ENCODE data around the gene JAG1. TPM values are rescaled to one million over a fixed set of nuclear protein-coding genes. Genes with fewer than 3 reads are reported as not detected.

Gene JAG1
- total RNA-seq, 1 donor from 2014 or later = 278 TPM

DNA sequence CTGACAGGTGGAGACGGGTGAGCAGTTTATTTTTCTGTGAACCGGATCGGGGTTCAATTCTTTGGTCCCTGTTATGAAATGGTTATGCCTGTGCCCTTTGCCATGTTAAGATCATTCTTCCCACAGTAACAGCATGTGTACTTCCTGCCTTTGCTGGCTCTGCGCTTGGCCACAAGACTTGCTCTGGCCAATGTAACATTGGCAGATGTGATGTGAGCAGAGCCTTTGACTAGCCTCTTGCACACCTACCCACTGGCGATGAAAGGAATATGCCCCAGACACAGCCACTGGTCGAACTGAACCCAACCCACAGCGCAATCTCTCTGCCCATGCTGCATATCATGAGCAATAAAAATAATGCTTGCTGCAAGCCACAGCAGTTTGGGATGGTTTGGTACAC is 31.9 kb downstream of the JAG1 start:
- H3K36me3 Mint-ChIP-seq (ENCODE audit: low read depth, unreplicated experiment) = peaks cover 42% of the 10 kb centered on the region
- H3K27ac Mint-ChIP-seq (ENCODE audit: unreplicated experiment) = no peak overlapping the region
- H3K4me1 ChIP-seq (ENCODE audit: insufficient read depth, low read length) = peaks cover 30% of the 10 kb centered on the region
- no peak overlapping the region for H3K4me3 ChIP-seq (ENCODE audit: insufficient read depth, low read depth, low read length)
- no peaks in the 10 kb centered on the region for H3K27me3 ChIP-seq (ENCODE audit: insufficient read depth, low read length)
- peaks cover 76% of the 10 kb centered on the region for H3K36me3 ChIP-seq (ENCODE audit: insufficient read depth, low read length)
- no peak overlapping the region for H3K4me3 Mint-ChIP-seq (ENCODE audit: unreplicated experiment)
- no peak for FAIRE-seq
- DNase-seq (ENCODE audit: low read depth) = no peak
- no peaks in the 10 kb centered on the region for H3K27me3 Mint-ChIP-seq (ENCODE audit: low read depth, unreplicated experiment)
- H4K20me1 ChIP-seq (ENCODE audit: insufficient read depth, low read length) = peaks cover 42% of the 10 kb centered on the region
- TF ChIP-seq, protein P1, sequence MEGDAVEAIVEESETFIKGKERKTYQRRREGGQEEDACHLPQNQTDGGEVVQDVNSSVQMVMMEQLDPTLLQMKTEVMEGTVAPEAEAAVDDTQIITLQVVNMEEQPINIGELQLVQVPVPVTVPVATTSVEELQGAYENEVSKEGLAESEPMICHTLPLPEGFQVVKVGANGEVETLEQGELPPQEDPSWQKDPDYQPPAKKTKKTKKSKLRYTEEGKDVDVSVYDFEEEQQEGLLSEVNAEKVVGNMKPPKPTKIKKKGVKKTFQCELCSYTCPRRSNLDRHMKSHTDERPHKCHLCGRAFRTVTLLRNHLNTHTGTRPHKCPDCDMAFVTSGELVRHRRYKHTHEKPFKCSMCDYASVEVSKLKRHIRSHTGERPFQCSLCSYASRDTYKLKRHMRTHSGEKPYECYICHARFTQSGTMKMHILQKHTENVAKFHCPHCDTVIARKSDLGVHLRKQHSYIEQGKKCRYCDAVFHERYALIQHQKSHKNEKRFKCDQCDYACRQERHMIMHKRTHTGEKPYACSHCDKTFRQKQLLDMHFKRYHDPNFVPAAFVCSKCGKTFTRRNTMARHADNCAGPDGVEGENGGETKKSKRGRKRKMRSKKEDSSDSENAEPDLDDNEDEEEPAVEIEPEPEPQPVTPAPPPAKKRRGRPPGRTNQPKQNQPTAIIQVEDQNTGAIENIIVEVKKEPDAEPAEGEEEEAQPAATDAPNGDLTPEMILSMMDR (IDR thresholded peaks at IDR 0.05; ENCODE audit: insufficient read depth, low read depth, low read length) = no peak
- no peak for TF ChIP-seq EZH2 (IDR thresholded peaks at IDR 0.05; ENCODE audit: insufficient read depth, low read length)
- H3K9me3 Mint-ChIP-seq (ENCODE audit: unreplicated experiment) = no peaks in the 10 kb centered on the region
- H3K79me2 ChIP-seq (ENCODE audit: insufficient read depth, low read length) = peaks cover 9% of the 10 kb centered on the region
- peaks cover 50% of the 10 kb centered on the region for H3K4me1 Mint-ChIP-seq (ENCODE audit: low read depth, unreplicated experiment)
- no peak overlapping the region for H3K27ac ChIP-seq (ENCODE audit: low read depth, low read length)
- H3K4me2 ChIP-seq (ENCODE audit: low read length) = no peak overlapping the region
- no peak overlapping the region for H2AFZ ChIP-seq (ENCODE audit: low read depth, low read length)
- H3K9me3 ChIP-seq (ENCODE audit: insufficient read depth, low read depth, low read length) = no peaks in the 10 kb centered on the region
- no peak overlapping the region for H3K9ac ChIP-seq (ENCODE audit: low read length)

DNA sequence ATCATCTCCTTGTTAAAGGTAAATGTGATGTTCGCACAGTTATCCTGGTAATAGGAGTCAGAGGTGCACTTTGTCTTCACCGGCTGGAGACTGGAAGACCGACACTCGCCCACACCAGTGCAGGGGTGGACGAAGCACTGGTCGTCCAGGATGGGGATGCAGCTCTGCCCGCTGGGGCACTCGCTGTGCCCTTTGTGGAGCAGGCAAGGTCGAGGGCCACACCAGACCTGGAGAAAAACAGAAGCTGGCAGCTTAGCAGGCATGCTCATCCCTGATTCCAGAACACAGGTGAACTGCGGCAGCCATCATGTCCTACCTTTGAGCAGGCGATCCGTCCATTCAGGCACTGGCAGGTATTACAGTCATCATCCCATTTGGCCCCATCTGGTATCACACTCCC is 32.3 kb downstream of the JAG1 start:
- TF ChIP-seq, protein P1 (IDR thresholded peaks at IDR 0.05; ENCODE audit: insufficient read depth, low read depth, low read length) = no peak
- TF ChIP-seq EZH2 (IDR thresholded peaks at IDR 0.05; ENCODE audit: insufficient read depth, low read length) = no peak
- Histone ChIP-seq H3K27ac (ENCODE audit: low read depth, low read length) (no peak overlapping the region), H3K4me2 (ENCODE audit: low read length) (no peak overlapping the region), H3K9ac (ENCODE audit: low read length) (no peak overlapping the region), H3K4me1 (ENCODE audit: insufficient read depth, low read length) (peaks cover 35% of the 10 kb centered on the region), H4K20me1 (ENCODE audit: insufficient read depth, low read length) (peaks cover 44% of the 10 kb centered on the region), H3K9me3 (ENCODE audit: insufficient read depth, low read depth, low read length) (no peaks in the 10 kb centered on the region), H2AFZ (ENCODE audit: low read depth, low read length) (no peak overlapping the region), H3K27me3 (ENCODE audit: insufficient read depth, low read length) (no peaks in the 10 kb centered on the region), H3K4me3 (ENCODE audit: insufficient read depth, low read depth, low read length) (no peak overlapping the region), H3K79me2 (ENCODE audit: insufficient read depth, low read length) (peaks cover 8% of the 10 kb centered on the region), H3K36me3 (ENCODE audit: insufficient read depth, low read length) (peaks cover 73% of the 10 kb centered on the region)
- FAIRE-seq = no peak
- Mint-ChIP-seq H3K4me1 (ENCODE audit: low read depth, unreplicated experiment) (peaks cover 53% of the 10 kb centered on the region), H3K9me3 (ENCODE audit: unreplicated experiment) (no peaks in the 10 kb centered on the region), H3K27ac (ENCODE audit: unreplicated experiment) (no peak overlapping the region), H3K4me3 (ENCODE audit: unreplicated experiment) (peak overlapping the region; percentile 13), H3K36me3 (ENCODE audit: low read depth, unreplicated experiment) (peaks cover 44% of the 10 kb centered on the region), H3K27me3 (ENCODE audit: low read depth, unreplicated experiment) (no peaks in the 10 kb centered on the region)
- DNase-seq (ENCODE audit: low read depth) = no peak

DNA sequence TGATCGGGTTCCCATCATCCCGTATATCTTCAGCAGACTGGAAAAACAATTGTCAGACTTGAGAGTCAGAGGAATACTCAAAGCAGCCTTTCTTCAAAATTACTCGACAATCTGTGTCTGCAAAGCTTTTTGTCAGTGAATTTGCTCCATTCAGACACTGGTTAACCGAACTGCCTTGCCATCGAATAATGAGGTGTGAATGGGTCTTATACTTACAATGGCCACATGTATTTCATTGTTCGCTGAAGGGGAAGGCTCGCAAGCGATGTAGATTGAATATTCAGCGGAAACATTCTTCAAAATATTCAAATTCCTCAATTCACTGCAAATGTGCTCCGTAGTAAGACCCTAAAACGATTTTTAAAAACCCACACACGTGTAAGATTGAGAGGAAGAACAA is 32.9 kb downstream of the JAG1 start:
- H3K36me3 ChIP-seq (ENCODE audit: insufficient read depth, low read length) = peaks cover 68% of the 10 kb centered on the region
- no peak overlapping the region for H3K27ac Mint-ChIP-seq (ENCODE audit: unreplicated experiment)
- no peak overlapping the region for H3K4me3 Mint-ChIP-seq (ENCODE audit: unreplicated experiment)
- no peak overlapping the region for H3K4me2 ChIP-seq (ENCODE audit: low read length)
- FAIRE-seq = no peak
- H3K79me2 ChIP-seq (ENCODE audit: insufficient read depth, low read length) = peaks cover 8% of the 10 kb centered on the region
- no peak for DNase-seq (ENCODE audit: low read depth)
- no peak overlapping the region for H3K4me3 ChIP-seq (ENCODE audit: insufficient read depth, low read depth, low read length)
- TF ChIP-seq EZH2 (IDR thresholded peaks at IDR 0.05; ENCODE audit: insufficient read depth, low read length) = no peak
- TF ChIP-seq, protein P1 (IDR thresholded peaks at IDR 0.05; ENCODE audit: insufficient read depth, low read depth, low read length) = no peak
- H3K27ac ChIP-seq (ENCODE audit: low read depth, low read length) = no peak overlapping the region
- peaks cover 54% of the 10 kb centered on the region for H3K4me1 Mint-ChIP-seq (ENCODE audit: low read depth, unreplicated experiment)
- H3K9me3 Mint-ChIP-seq (ENCODE audit: unreplicated experiment) = no peaks in the 10 kb centered on the region
- H2AFZ ChIP-seq (ENCODE audit: low read depth, low read length) = no peak overlapping the region
- no peaks in the 10 kb centered on the region for H3K9me3 ChIP-seq (ENCODE audit: insufficient read depth, low read depth, low read length)
- peaks cover 44% of the 10 kb centered on the region for H3K36me3 Mint-ChIP-seq (ENCODE audit: low read depth, unreplicated experiment)
- H3K27me3 ChIP-seq (ENCODE audit: insufficient read depth, low read length) = no peaks in the 10 kb centered on the region
- peaks cover 40% of the 10 kb centered on the region for H4K20me1 ChIP-seq (ENCODE audit: insufficient read depth, low read length)
- peaks cover 39% of the 10 kb centered on the region for H3K4me1 ChIP-seq (ENCODE audit: insufficient read depth, low read length)
- H3K27me3 Mint-ChIP-seq (ENCODE audit: low read depth, unreplicated experiment) = no peaks in the 10 kb centered on the region
- H3K9ac ChIP-seq (ENCODE audit: low read length) = no peak overlapping the region

All from astrocyte (in vitro differentiated cells and primary cell).